Stimulated activated CD8-positive, alpha-beta memory T cell treated with anti-CD3 and anti-CD28 coated beads, Interleukin-15, amount 100 ng/mL, for 1 hour (primary cell): Measurements from ENCODE around the gene GMDS.

Source experiments
- DNase-seq: peaks from one replicate; pipeline ENCODE4 v3.0.0-alpha.2; 2020; ENCODE audit warnings: low read depth

Gene GMDS

DNA sequence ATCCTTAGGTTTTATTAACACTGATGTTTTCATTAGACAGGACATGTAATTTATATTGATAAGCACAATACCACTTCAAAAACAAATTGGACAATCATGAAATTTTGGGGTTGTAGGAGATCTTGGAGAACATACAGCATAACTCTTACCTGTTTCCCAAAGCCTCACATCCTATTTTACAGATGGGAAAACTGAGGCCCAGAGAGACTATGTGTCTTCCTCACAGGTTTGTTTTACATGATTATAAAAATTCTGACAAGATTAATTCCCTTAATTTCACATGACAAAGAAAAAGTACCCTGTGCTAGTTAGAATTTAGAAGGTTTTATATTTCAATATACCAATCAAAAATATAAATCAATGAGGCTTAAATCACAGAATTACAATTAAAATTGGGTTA is 145.5 kb downstream of the GMDS start:
- no peak for DNase-seq

DNA sequence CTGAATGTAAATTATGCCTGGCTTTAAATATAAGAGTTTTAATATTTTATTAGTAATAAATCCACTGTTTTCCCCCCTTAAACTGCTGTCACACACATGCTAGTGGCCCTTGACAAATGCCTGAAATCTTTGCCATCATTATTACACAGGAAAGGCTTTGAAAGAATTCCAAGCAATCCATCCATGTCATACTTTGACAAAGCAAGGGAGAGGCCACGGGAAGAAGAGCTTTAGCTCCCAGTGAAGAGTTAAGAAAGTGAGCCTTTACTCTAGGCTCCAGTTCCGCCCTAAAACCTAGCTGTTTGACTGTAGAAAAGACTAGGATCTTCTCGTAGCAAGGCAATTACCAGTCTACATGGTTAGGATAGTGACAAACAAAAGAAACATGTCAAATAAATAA is 147.9 kb downstream of the GMDS start:
- no peak for DNase-seq

DNA sequence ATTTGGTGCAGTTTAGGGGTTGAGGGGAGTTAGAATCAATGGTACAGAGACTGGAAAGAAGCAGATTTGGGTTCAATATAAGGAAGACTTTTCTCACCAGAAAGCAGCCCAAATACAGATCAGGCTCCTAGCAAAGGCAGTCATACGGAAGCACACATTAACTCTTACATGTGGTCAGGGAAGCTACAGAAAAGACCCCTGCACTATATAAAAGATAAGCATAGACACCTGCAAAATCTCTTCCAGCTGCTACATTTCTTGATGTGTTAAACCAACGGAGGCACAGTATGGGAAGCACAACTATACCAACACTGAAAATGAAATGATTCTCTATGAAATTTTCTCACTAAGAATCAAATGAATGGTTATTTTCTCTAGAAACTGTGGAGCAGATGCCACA is 150.8 kb downstream of the GMDS start:
- DNase-seq: no peak

DNA sequence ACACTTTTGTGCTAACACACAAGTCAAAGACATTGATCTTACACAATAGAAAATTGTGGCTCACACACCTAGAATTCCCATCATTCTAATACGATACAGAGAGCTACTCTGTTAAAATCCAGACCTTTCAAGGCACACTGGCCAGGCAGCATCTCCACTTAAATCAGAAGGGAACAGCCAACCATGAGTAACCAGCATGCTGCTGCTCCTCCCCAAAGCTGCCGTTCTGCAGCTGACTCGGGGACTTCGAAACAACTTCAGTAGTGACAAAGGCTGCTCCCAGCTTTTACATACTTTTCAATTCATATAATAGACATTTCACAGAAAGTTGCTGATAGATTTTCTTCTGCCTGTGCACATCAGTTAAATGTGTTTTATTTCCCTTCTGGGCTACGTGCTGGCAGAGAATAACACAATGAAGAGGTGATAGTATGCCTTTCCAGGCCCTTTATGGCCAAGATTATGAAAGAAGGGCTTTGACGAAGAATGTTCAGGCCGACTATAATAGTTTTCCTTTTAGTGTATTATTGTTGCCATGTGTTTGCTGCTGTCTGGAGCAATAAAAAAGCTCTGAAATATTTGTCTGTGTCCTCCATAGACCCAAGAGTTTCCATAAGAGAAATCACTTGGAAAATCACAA is 159.0 kb downstream of the GMDS start:
- DNase-seq: no peak

DNA sequence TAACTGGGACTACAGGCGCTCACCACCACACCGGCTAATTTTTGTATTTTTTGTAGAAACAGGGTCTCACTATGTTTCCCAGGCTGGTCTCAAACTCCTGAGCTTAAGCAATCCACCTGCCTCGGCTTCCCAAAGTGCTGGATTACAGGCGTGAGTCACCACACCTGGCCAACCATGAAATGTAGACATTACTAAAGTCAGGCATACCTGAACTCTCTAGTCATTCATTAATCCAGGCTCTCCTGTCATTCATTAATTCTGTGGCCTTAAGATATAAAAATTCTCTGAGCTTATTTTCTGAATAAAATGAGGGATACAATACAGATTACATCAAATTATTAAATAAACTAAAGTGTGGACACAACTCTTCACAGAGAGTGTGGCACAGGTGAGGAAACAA is 159.7 kb downstream of the GMDS start:
- no peak for DNase-seq

DNA sequence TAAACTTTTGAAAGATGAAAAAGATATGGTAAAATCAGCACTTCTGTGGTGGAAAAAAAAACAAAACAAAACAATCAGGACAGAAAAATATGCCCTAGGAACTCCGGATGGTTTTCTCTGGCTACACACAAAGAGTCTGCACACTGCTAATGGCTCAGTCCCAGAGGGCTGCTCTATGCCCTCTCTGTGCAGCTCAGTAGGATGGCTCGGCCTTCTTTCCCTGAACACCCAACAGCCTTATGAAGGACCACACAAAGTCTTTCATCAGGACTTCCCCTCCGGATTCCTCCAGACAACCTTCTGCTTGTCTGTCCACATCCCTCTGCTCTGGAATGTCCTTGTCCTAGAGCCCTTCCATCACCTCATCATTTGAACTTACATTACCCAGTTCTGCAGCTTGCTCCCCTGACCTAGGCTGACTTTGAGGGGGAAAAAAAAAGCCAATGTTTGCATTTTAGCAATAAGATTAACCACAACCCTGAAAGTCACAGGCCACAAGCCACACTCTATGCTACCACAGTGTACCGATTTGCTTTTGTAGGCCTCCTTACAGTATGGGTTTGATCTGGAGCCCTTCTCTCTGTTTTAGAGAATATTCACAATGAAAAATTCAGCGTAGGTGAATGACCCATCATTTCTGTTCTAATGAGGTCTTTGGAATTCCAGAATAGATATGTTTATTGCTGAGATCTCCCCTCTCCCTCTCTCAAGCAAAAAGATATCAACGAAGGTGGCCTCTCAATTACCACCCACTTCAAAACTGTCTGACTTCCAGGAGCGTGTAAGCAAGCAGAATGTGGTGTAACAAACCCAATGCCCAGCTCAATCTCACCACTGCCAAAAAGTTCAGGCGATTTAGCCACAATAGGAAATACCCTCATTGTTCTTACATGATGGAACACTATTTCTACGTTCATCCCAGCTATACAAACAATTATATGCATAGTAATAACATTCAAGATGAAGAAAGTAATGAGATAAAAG is 164.0 kb downstream of the GMDS start:
- DNase-seq: no peak

DNA sequence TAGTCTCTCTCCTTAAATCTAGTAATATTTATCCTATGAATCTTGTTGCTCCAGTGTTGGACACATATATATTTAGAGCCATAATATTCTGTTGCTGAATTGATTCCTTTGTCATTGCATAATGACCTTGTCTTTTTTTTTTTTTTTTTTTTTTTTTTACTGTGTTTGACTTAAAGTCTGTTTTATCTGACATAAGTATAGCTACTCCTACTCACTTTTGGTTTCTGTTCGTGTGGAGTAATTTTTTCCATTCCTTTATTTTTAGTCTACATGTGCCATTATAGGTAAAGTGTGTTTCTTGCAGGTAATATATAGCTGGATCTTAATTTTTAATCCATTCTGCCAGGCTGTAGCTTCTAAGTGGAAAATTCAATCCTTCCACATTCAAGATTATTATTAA is 166.5 kb downstream of the GMDS start:
- no peak for DNase-seq

DNA sequence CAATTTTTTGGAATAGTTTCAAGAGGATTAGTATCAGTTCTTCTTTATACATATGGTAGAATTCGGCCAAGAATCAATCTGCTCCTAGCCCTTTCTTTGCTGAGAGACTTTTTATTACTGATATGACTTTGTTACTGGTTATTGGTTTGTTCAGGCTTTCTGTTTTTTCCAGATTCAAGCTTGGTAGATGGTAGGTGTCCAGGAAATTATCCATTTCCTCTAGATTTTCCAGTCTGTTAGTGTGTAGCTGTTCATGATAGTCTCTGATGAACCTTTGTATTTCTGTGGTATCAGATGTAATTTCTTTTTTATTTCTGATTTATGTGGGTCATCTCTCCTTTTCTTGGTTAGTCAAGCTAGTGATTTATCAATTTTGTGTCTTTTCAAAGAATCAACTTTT is 167.6 kb downstream of the GMDS start:
- no peak for DNase-seq

DNA sequence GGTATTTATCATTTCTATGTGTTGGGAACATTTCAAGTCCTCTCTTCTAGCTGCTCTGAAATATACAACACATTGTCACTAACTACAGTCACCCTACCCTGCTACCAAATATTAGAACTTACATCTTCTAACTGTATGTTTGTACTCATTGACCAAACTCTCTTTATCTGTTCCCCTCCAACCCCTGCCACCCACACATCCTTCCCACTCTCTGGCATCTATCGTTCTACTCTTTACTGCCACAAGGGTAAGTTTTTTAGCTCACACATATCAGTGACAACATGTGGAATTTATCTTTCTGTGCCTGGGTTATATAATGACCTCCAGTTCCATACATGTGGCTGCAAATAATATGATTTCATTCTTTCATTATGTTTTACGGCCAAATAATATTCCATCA is 171.9 kb downstream of the GMDS start:
- DNase-seq: no peak

DNA sequence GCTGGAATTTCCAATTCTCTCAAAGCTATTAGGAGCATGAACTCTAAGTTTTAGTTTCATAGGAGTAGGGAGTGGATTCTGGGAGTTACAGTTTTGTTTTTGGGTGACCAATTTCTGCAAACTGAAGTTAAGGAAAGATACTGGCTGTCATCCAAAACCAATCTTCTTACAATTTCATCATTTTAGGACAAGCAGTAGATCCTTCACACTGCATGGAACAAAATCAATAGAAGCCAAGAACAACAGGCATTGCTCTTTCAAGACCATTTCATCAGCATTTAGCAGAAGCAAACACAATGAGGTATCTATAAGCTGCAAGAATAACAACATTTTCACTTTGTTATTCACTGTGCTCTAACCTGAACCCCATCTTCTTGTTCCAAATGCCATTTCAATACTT is 173.0 kb downstream of the GMDS start:
- no peak for DNase-seq

DNA sequence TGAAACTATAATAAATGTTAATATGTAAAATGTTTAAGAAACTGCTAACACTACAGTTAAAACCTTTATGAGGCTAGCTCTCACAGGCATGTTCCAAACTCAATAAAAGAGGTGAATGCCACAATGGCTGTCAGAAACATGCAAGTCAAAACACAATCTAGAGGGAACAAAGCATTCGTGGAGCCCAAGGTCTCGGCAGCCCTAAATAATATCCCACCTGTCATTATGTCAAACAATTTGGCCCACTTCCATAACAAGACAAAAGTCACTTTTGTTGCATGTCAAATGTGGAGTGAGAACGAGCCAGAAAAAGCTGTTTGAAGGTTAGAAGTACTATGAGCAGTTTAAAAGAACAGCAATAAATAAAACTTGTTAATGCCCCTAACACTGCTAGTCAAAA is 181.9 kb downstream of the GMDS start:
- no peak for DNase-seq

DNA sequence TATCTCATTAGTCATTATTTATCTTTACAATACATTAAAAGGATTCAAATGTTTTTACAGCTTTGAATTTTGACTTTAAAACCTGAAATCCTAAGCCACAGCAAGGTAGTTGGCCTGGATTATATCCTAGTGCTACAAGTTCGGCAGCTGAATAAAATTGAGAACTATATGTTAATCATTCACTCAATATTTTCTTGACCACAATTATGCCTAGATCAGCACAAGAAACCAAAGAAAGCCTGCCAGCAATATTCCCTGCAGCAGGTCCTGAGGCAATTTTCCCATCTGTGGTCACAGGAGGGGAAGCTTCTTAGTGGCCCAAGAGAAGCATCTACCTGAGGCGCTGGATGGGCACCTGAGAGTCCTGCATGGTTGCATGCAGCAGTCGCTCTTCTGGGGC is 183.5 kb downstream of the GMDS start:
- no peak for DNase-seq

DNA sequence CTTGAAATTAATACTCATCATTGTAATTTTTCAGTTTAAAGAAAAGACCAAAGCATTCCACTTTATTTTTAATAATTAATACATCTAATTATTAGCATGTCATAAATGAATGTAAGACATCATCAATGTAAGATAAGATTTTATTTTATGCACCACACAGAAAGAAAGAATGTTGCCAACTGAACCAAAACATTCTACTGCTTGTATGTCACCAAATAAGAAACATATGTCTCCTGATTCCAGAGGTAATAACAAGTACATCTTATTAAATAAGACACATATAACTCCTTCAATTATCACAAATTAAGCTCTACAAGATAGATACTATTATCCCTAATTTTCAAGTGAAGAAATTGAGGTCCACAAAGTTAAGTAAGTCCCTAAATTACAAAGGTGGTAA is 189.5 kb downstream of the GMDS start:
- no peak for DNase-seq

DNA sequence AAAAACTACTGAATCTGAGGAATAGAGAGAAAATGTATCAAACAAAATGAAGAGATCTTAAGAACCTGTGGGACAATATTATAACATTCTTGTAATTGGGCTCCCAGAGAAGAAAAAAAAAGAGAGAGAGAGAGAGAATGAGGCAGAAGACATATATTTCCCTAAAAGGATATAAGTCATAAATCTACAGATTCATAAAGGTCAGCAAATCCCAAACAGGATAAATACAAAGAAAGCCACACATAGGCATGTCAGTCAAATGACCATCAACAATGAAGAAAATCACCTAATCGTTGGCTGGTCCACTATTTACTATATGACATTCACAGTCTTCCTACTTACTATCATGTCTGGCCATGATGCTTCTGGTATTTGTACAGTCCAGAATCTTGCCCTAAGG is 190.3 kb downstream of the GMDS start:
- no peak for DNase-seq

DNA sequence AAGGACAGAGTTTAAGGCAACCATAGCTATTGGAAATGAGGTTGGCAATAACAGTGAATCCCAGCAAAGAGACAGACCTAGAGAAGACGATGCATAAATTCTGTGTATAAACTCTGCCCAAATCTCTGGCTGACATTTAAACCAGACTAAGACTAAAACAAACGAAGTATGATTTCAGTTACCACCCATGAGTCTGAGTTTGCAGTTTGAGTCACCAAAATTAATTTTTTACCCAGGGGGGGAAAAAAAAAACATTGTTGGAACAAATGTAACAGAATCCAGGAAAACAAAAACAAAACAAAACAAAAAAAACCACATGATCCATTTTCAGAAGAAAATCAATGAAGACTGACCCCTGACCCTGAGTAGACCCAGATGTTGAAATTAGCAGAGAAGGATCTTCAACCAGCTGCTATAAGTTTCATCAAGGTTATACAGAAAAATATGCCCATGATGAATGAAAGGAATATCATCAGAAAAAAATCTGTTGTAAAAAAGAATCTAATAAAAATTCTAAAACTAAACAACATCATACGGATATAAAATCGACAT is 190.8 kb downstream of the GMDS start:
- no peak for DNase-seq

DNA sequence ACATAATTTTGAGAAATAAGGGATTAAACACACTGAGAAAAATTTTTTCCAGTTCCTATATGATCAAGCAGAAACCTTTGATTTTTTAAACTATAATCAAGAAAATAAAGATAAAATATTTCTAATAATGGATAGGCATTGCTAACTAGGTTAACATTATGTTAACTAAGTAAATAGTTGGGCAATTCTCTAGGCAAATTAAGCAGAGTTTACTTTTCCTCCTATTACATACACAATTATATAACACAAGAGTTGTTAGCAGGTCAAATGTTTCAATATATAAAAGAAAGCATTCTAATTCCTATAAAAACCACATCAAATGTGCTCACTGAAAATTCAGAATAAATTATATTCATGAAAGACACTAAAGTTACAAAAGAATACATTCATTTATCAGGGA is 191.7 kb downstream of the GMDS start:
- DNase-seq: no peak

DNA sequence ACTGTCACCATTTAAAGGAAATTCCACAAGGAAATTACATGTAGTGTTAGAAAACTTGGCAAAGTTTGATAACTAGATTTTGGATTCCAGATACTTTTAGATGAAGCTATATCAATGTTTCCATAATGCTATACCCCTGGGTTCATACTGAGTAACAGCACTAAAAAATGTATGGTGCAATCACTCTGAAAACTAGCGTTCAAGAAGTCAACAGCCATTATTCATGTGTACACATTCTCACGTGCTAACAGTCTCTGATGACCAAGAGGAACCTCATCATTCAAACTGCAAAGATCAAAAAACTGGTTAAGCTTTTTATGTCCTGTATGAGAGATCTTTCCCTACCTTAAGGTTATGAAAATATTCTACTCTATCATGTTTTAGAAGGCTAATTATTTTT is 197.6 kb downstream of the GMDS start:
- no peak for DNase-seq

DNA sequence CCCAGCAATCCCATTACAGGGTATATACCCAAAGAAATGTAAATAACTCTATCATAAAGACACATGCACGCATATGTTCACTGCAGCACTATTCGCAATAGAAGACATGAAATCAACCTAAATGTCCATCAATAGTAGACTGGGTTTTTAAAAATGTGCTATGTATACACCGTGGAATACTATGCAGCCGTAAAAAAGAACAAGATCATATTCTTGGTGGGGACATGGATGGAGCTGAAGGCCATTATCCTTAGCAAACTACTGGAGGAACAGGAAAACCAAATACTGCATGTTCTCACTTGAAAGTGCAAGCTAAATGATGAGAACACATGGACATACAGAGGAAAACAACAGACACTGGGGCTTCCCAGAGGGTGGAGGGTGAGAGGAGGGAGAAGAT is 201.2 kb downstream of the GMDS start:
- DNase-seq: no peak

DNA sequence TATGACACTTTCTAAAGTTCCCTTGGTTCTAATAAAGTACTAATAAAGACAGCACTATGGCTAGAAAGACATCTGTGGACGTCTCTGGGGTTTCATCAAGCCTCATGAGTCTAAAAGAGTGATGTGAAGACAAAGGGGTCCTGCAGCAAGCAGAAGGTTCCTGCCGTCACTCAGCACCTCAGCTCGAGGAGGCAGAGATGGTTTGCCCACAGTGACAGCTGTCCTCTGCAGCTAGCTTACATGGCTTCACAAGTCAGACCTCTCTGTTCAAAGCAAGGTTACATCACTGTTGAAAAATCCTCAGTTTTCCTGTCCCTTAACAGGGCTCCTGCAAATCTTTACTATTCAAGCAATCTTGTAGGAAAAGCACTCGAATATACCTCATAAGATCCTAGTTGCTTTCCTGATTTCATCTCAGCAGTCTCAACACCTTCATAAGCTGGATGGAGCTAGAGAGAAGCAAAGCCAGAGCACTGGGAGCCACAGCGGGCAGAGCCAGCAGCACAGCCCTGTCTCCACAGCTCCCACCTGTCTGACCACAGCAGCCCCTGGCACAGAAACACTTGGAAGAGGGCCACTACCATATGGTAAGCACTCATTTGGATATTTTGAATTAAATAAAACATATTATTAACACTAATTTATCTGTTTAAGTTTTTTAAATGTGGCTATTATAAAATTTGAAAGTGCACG is 202.3 kb downstream of the GMDS start:
- DNase-seq: no peak

DNA sequence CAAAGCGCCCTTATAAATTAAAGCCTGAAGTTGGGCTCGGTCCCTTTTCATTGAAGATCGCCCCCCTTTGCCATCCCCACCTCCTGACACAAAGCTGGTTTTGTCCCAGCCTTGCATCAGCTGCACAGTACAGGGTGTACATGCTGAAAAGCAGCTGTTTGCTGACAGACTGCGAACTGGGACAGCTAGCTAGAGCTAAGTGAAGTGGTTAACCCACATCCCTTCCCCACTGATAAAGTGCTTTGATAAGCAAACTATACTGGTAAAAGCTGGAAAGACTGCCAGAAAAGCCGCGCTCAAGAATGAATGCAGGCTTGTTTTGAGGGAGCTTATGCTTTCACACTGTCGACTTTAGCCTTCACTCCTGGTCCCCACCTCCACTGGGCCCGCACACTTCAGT is 207.3 kb downstream of the GMDS start:
- DNase-seq: no peak

DNA sequence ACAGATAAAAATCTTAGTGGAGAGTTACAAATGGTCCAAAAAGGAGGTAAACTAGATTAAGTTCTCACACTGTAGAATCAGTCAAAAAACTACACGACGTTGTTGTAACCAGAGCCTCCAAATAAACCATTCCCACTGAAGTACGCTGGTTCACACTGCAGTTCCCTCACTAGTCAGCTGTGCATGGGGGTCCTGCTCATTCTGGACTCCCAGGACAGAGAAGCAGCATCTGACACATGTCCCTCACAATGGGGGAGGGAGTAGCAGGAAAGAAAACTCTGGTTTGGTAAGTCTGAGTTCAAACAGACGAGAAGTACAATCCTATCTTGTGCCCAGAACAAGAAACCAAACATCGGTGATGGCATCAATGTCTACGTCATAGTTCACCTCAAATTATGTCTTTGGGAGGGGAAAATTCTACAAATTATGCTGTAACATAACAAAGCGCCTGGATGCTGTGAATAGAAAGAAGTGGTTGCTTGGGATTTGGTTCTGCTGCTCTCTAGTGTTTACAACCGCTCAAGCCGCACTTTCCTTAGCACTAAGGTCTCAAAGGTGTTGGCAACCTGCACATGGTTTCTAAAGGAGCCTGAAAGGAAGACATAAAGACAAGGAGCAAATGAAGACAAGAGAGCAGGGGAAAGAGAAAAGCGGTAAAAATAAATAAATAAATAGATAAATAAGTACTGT is 208.0 kb downstream of the GMDS start:
- no peak for DNase-seq

DNA sequence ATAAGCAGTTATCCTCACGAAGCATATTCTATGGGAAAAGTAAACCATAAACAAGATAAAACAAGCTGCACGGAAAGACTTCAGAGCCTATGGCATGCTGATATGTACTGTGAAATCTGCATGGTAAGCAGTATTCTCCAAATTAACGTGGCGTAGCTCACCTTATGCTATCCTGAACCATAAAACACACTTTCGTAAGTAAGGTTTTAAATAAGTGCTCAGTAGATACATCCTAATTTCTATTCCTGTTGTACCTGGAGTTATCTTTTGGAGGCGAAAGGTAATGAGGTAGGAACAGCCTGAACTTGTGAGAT is 208.7 kb downstream of the GMDS start:
- no peak for DNase-seq
